HCT116 (cell line): ENCODE data around the gene PTBP1. TPM values are rescaled to one million over a fixed set of nuclear protein-coding genes. Genes with fewer than 3 reads are reported as not detected.

Source experiments
- ATAC-seq: fragments of 200-7000 bp; cut with Tn5 transposase; 2 replicates; pipeline ENCODE4 v1.9.1; 2020; ENCODE audit warnings: mild to moderate bottlenecking, moderate library complexity
- BruUV-seq: library from RNA; stranded (reverse); fragments of 400-500 nt; replicated peaks from 2 replicates; lab custom pipeline; 2021; lab: Mats Ljungman, UMichigan
- CTCF ChIA-PET: fragments of 300-600 bp; sonication (Branson Sonifier 250); formaldehyde crosslinking; loops from one replicate; lab custom pipeline; 2021; ENCODE audit warnings: antibody characterized with exemption; lab: Charles Lee
- POLR2A ChIA-PET: fragments of 300-600, 350-600 bp; sonication (Branson Sonifier 250); formaldehyde crosslinking; loops from one replicate; lab custom pipeline; 2021; ENCODE audit warnings: antibody characterized with exemption; lab: Charles Lee
- RAD21 ChIA-PET, 2 experiments: fragments of 300-600 bp; sonication (Branson Sonifier 250); formaldehyde crosslinking; loops; one replicate each; lab custom pipeline; 2023; ENCODE audit warnings: low total read pairs in 2 of 2; ENCODE audit not compliant: uncharacterized antibody in 2 of 2, unreplicated experiment in 2 of 2, low non-redundant PET in 1 of 2; lab: Charles Lee
- DNase-seq: peaks from one replicate; pipeline ENCODE4 v3.0.0-alpha.2; 2010; ENCODE audit warnings: low read depth, low spot score
- H2AFZ ChIP-seq: fragments of 200-600 bp; shearing (Covaris generic), sonication (generic); 2 replicates; pipeline ENCODE4 v1.6.1; 2017; ENCODE audit warnings: low read depth, mixed run types, mixed read lengths, antibody characterized with exemption, low read length; ENCODE audit not compliant: poor library complexity, severe bottlenecking
- H3K27ac ChIP-seq: 2 replicates; pipeline ENCODE4 v1.5.1; 2012; ENCODE audit warnings: low read depth, low read length
- H3K27me3 ChIP-seq: fragments of 200-600 bp; sonication (generic); 2 replicates; pipeline ENCODE4 v1.6.1; 2016; ENCODE audit warnings: mixed run types, low read length, mixed read lengths; ENCODE audit not compliant: insufficient read depth
- H3K36me3 ChIP-seq, 2 experiments: fragments of 200-500 bp in 1 of 2; fragments of 200-600 bp in 1 of 2; sonication (Bioruptor generic) in 1 of 2; sonication (generic) in 1 of 2; 2 replicates each; pipeline versions ENCODE4 v1.5.1 to v1.6.1; 2014 to 2016; ENCODE audit warnings: low read length in 2 of 2, inconsistent platforms in 1 of 2, mixed read lengths in 1 of 2, mixed run types in 1 of 2; ENCODE audit not compliant: insufficient read depth in 2 of 2, control insufficient read depth in 1 of 2
- H3K4me1 ChIP-seq, 2 experiments: fragments of 200-600 bp in 1 of 2; sonication (generic) in 1 of 2; 2 replicates each; pipeline versions ENCODE4 v1.5.1 to v1.6.1; 2012 to 2017; ENCODE audit warnings: low read length in 2 of 2, inconsistent platforms in 1 of 2, mild to moderate bottlenecking in 1 of 2, mixed read lengths in 1 of 2, mixed run types in 1 of 2, moderate library complexity in 1 of 2; ENCODE audit not compliant: insufficient read depth in 2 of 2, control insufficient read depth in 1 of 2
- H3K4me2 ChIP-seq: fragments of 200-600 bp; sonication (generic); 2 replicates; pipeline ENCODE4 v1.6.1; 2017; ENCODE audit warnings: mixed run types, low read length, mixed read lengths
- H3K4me3 ChIP-seq, 2 experiments: fragments of 200-600 bp in 1 of 2; sonication (generic) in 1 of 2; replicated peaks in 1 of 2; 2 replicates each; pipeline ENCODE4 v1.5.1; 2011 to 2016; ENCODE audit warnings: low read length in 2 of 2, control low read depth in 1 of 2, low read depth in 1 of 2, mild to moderate bottlenecking in 1 of 2, mixed read lengths in 1 of 2, mixed run types in 1 of 2
- H3K79me2 ChIP-seq: fragments of 200-600 bp; sonication (generic); 2 replicates; pipeline ENCODE4 v1.6.1; 2017; ENCODE audit warnings: mild to moderate bottlenecking, mixed run types, low read length, moderate library complexity, mixed read lengths; ENCODE audit not compliant: insufficient read depth
- H3K9ac ChIP-seq: fragments of 200-600 bp; sonication (generic); 2 replicates; pipeline ENCODE4 v1.6.1; 2016; ENCODE audit warnings: low read length, mixed read lengths
- H3K9me2 ChIP-seq: fragments of 200-600 bp; sonication (generic), shearing (Covaris generic); 2 replicates; pipeline ENCODE4 v1.6.1; 2017; ENCODE audit warnings: mixed run types, mild to moderate bottlenecking, moderate library complexity; ENCODE audit not compliant: insufficient read depth
- H3K9me3 ChIP-seq, 2 experiments: fragments of 200-500 bp in 1 of 2; fragments of 200-600 bp in 1 of 2; sonication (Bioruptor generic) in 1 of 2; sonication (generic) in 1 of 2; 2 replicates each; pipeline ENCODE4 v1.6.1; 2014 to 2017; ENCODE audit warnings: low read length in 2 of 2, mixed read lengths in 2 of 2, inconsistent platforms in 1 of 2, low read depth in 1 of 2, mild to moderate bottlenecking in 1 of 2, mixed run types in 1 of 2, moderate library complexity in 1 of 2; ENCODE audit not compliant: control insufficient read depth in 1 of 2, insufficient read depth in 1 of 2
- H4K20me1 ChIP-seq: fragments of 200-600 bp; sonication (generic), shearing (Covaris generic); 2 replicates; pipeline ENCODE4 v1.6.1; 2017; ENCODE audit warnings: mixed run types, mild to moderate bottlenecking, moderate library complexity; ENCODE audit not compliant: insufficient read depth
- ATF3 ChIP-seq: IDR thresholded peaks from 2 replicates; pipeline ENCODE4 v1.6.1; 2012
- CBX3 ChIP-seq: IDR thresholded peaks from 2 replicates; pipeline ENCODE4 v1.6.1; 2012; ENCODE audit warnings: low read depth
- CEBPB ChIP-seq: IDR thresholded peaks from 2 replicates; pipeline ENCODE4 v1.6.1; 2012; ENCODE audit warnings: low read depth
- EGR1 ChIP-seq: IDR thresholded peaks from 2 replicates; pipeline ENCODE4 v1.6.1; 2012; ENCODE audit warnings: low read depth
- EZH2 ChIP-seq: fragments of 200-600 bp; sonication (generic); IDR thresholded peaks from 2 replicates; pipeline ENCODE4 v1.6.1; 2017; ENCODE audit warnings: antibody characterized with exemption, mixed run types
- FOSL1 ChIP-seq: IDR thresholded peaks from 2 replicates; pipeline ENCODE4 v1.6.1; 2012; ENCODE audit warnings: low read depth
- JUND ChIP-seq: IDR thresholded peaks from 2 replicates; pipeline ENCODE4 v1.6.1; 2012
- MAX ChIP-seq: IDR thresholded peaks from 2 replicates; pipeline ENCODE4 v1.6.1; 2012
- POLR2A ChIP-seq: IDR thresholded peaks from 2 replicates; pipeline ENCODE4 v1.7.0; 2011; ENCODE audit warnings: borderline replicate concordance; ENCODE audit not compliant: insufficient read depth, insufficient read length; ENCODE audit errors: extremely low read depth
- POLR2AphosphoS5 ChIP-seq: IDR thresholded peaks from 2 replicates; pipeline ENCODE4 v1.6.1; 2011; ENCODE audit warnings: mild to moderate bottlenecking, low read depth, low read length, moderate library complexity
- RAD21 ChIP-seq: IDR thresholded peaks from 2 replicates; pipeline ENCODE4 v1.6.1; 2012; ENCODE audit warnings: low read depth, mild to moderate bottlenecking
- SIN3A ChIP-seq: IDR thresholded peaks from 2 replicates; pipeline ENCODE4 v1.6.1; 2012; ENCODE audit warnings: low read depth
- SP1 ChIP-seq: IDR thresholded peaks from 2 replicates; pipeline ENCODE4 v1.6.1; 2012; ENCODE audit warnings: low read depth
- YY1 ChIP-seq: IDR thresholded peaks from 2 replicates; pipeline ENCODE4 v1.6.1; 2011; ENCODE audit warnings: low read length, low read depth, moderate library complexity, mild to moderate bottlenecking; ENCODE audit not compliant: insufficient replicate concordance; ENCODE audit errors: extremely low read depth
- ZFX ChIP-seq: fragments of 450-650 bp; IDR thresholded peaks from 2 replicates; pipeline ENCODE4 v1.6.1; 2017
- intact Hi-C: fragments of 100-400 bp; cut with micrococcal nuclease; formaldehyde crosslinking; loops from 2 replicates; pipeline ENCODE4 v1.10.0; 2022
- total RNA-seq: library from RNA; stranded (reverse); gene quantifications from one replicate; pipeline ENCODE4 v1.2.1, GENCODE V29; 2021; ENCODE audit not compliant: unreplicated experiment
- TF ChIP-seq, protein P1 (sequence below), 3 experiments: fragments of 200-600 bp in 1 of 3; sonication (generic) in 1 of 3; IDR thresholded peaks in 2 of 3; conservative IDR thresholded peaks in 1 of 3; 2 replicates each; pipeline ENCODE4 v1.5.1; 2012 to 2017; ENCODE audit warnings: low read depth in 2 of 3, low read length in 2 of 3, antibody characterized with exemption in 1 of 3, borderline replicate concordance in 1 of 3, control low read depth in 1 of 3, mild to moderate bottlenecking in 1 of 3, mixed read lengths in 1 of 3, mixed run types in 1 of 3, moderate library complexity in 1 of 3; ENCODE audit not compliant: insufficient read depth in 1 of 3
- TF ChIP-seq, protein P2 (sequence below): IDR thresholded peaks from 2 replicates; pipeline ENCODE4 v1.6.1; 2012; ENCODE audit warnings: low read depth

PTBP1 gene
- total RNA-seq, 1 experiment from 2014 or later: 676 TPM

GRCh38 chr19:825897-826644 is 28.8 kb downstream of the PTBP1 start:
- intact Hi-C loops: no loop called here
- POLR2A ChIA-PET: no interaction called here
- Histone ChIP-seq H3K27me3 (no peaks in the 10 kb centered on the region), H3K9me2 (no peaks in the 10 kb centered on the region), H3K4me2 (no peak overlapping the region), H3K36me3 (no peaks in the 10 kb centered on the region), H3K9me3 (no peaks in the 10 kb centered on the region), H3K4me1 (peaks cover 7 to 9% of the 10 kb centered on the region in 2 experiments; a peak in 3 of 4 replicates), H3K9ac (no peak overlapping the region), H3K79me2 (no peaks in the 10 kb centered on the region), H3K4me3 (no peak overlapping the region), H3K27ac (no peak overlapping the region), H4K20me1 (no peaks in the 10 kb centered on the region), H2AFZ (no peak overlapping the region)
- RAD21 ChIA-PET: no interaction called here
- TF ChIP-seq, protein P1, sequence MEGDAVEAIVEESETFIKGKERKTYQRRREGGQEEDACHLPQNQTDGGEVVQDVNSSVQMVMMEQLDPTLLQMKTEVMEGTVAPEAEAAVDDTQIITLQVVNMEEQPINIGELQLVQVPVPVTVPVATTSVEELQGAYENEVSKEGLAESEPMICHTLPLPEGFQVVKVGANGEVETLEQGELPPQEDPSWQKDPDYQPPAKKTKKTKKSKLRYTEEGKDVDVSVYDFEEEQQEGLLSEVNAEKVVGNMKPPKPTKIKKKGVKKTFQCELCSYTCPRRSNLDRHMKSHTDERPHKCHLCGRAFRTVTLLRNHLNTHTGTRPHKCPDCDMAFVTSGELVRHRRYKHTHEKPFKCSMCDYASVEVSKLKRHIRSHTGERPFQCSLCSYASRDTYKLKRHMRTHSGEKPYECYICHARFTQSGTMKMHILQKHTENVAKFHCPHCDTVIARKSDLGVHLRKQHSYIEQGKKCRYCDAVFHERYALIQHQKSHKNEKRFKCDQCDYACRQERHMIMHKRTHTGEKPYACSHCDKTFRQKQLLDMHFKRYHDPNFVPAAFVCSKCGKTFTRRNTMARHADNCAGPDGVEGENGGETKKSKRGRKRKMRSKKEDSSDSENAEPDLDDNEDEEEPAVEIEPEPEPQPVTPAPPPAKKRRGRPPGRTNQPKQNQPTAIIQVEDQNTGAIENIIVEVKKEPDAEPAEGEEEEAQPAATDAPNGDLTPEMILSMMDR (IDR thresholded peaks at IDR 0.05 in 2 of 3, conservative IDR thresholded peaks at IDR 0.05 in 1 of 3; ENCODE audit: borderline replicate concordance in 1 of 3, insufficient read depth in 1 of 3, low read depth in 2 of 3, low read length in 2 of 3): no peak
- no peak for TF ChIP-seq ATF3
- no peak for TF ChIP-seq FOSL1
- no peak for TF ChIP-seq CBX3
- no peak for TF ChIP-seq RAD21
- no peak for TF ChIP-seq ZFX
- TF ChIP-seq SIN3A: no peak
- no TSS peak for BruUV-seq
- ATAC-seq (no peak), DNase-seq (no peak)
- CTCF ChIA-PET: no interaction called here

GRCh38 chr19:827314-827709 is 30.1 kb downstream of the PTBP1 start:
- Histone ChIP-seq H3K4me3 (no peak overlapping the region), H3K27me3 (no peaks in the 10 kb centered on the region), H3K27ac (no peak overlapping the region), H3K79me2 (no peaks in the 10 kb centered on the region), H3K9me2 (no peaks in the 10 kb centered on the region), H4K20me1 (no peaks in the 10 kb centered on the region), H3K4me2 (no peak overlapping the region), H3K4me1 (peaks cover 7 to 9% of the 10 kb centered on the region in 2 experiments; a peak in 3 of 4 replicates), H2AFZ (no peak overlapping the region), H3K9me3 (no peaks in the 10 kb centered on the region), H3K9ac (no peak overlapping the region), H3K36me3 (no peaks in the 10 kb centered on the region)
- CTCF ChIA-PET: no interaction called here
- no TSS peak for BruUV-seq
- ATAC-seq (no peak), DNase-seq (no peak)
- POLR2A ChIA-PET: no interaction called here
- RAD21 ChIA-PET: no interaction called here
- intact Hi-C loops: no loop called here
- TF ChIP-seq EZH2 (no peak), CEBPB (no peak), SP1 (no peak), EGR1 (no peak), MAX (no peak), POLR2AphosphoS5 (no peak), POLR2A (no peak), YY1 (no peak), JUND (no peak)
- TF ChIP-seq, protein P2, sequence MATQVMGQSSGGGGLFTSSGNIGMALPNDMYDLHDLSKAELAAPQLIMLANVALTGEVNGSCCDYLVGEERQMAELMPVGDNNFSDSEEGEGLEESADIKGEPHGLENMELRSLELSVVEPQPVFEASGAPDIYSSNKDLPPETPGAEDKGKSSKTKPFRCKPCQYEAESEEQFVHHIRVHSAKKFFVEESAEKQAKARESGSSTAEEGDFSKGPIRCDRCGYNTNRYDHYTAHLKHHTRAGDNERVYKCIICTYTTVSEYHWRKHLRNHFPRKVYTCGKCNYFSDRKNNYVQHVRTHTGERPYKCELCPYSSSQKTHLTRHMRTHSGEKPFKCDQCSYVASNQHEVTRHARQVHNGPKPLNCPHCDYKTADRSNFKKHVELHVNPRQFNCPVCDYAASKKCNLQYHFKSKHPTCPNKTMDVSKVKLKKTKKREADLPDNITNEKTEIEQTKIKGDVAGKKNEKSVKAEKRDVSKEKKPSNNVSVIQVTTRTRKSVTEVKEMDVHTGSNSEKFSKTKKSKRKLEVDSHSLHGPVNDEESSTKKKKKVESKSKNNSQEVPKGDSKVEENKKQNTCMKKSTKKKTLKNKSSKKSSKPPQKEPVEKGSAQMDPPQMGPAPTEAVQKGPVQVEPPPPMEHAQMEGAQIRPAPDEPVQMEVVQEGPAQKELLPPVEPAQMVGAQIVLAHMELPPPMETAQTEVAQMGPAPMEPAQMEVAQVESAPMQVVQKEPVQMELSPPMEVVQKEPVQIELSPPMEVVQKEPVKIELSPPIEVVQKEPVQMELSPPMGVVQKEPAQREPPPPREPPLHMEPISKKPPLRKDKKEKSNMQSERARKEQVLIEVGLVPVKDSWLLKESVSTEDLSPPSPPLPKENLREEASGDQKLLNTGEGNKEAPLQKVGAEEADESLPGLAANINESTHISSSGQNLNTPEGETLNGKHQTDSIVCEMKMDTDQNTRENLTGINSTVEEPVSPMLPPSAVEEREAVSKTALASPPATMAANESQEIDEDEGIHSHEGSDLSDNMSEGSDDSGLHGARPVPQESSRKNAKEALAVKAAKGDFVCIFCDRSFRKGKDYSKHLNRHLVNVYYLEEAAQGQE: no peak
